Dendritic cell treated with granulocyte-macrophage colony-stimulating factor and Interleukin-4, amounts not matched to agents 40 ng/mL and 50 ng/mL, for 4 days (primary cell): Measurements from ENCODE around the gene GAGE1.
"Not testable (repeated sequence)": the region's sequence is repeated elsewhere in the genome, so short reads cannot be mapped to it uniquely, and the experiment has no call there.

Experiments used
- H3K27ac Mint-ChIP-seq: one replicate; pipeline ENCODE4 v1.8.0; 2022; ENCODE audit warnings: mild to moderate bottlenecking, mixed read lengths
- H3K27me3 Mint-ChIP-seq: one replicate; pipeline ENCODE4 v1.8.0; 2022; ENCODE audit warnings: mild to moderate bottlenecking, mixed read lengths
- H3K36me3 Mint-ChIP-seq: one replicate; pipeline ENCODE4 v1.8.0; 2022; ENCODE audit warnings: low read depth, mixed read lengths
- H3K4me1 Mint-ChIP-seq: one replicate; pipeline ENCODE4 v1.8.0; 2022; ENCODE audit warnings: low read depth, mixed read lengths
- H3K4me3 Mint-ChIP-seq: one replicate; pipeline ENCODE4 v1.8.0; 2022; ENCODE audit warnings: mild to moderate bottlenecking, moderate library complexity, mixed read lengths
- H3K9me3 Mint-ChIP-seq: one replicate; pipeline ENCODE4 v1.8.0; 2022; ENCODE audit warnings: mixed read lengths
- intact Hi-C: fragments of 100-400 bp; cut with micrococcal nuclease; formaldehyde crosslinking; loops from one replicate; pipeline ENCODE4 v1.15.0; 2022

Gene GAGE1, protein sequence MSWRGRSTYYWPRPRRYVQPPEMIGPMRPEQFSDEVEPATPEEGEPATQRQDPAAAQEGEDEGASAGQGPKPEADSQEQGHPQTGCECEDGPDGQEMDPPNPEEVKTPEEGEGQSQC

GRCh38 chrX:49598720-49599119 is at the start of gene GAGE1:
Gene GAGE1 (plus strand): TSS chrX:49599020. CDS start chrX:49600175, 1,155 bp downstream.
- H3K4me3 Mint-ChIP-seq, H3K27me3 Mint-ChIP-seq: not testable (repeated sequence)

GRCh38 chrX:49550989-49551388 is 47.8 kb upstream of the GAGE1 start, which contains the start of gene GAGE12E:
Gene GAGE12E (plus strand): TSS chrX:49551289. CDS start chrX:49552444, 1,155 bp downstream.
- intact Hi-C loops, H3K27ac Mint-ChIP-seq, H3K4me3 Mint-ChIP-seq, H3K9me3 Mint-ChIP-seq, H3K27me3 Mint-ChIP-seq, H3K36me3 Mint-ChIP-seq, H3K4me1 Mint-ChIP-seq: not testable (repeated sequence)

More at GRCh38 chrX:49598720-49599119, at the start of gene GAGE1:
- intact Hi-C loops, H3K4me1 Mint-ChIP-seq, H3K36me3 Mint-ChIP-seq, H3K27ac Mint-ChIP-seq, H3K9me3 Mint-ChIP-seq: not testable (repeated sequence)

DNA sequence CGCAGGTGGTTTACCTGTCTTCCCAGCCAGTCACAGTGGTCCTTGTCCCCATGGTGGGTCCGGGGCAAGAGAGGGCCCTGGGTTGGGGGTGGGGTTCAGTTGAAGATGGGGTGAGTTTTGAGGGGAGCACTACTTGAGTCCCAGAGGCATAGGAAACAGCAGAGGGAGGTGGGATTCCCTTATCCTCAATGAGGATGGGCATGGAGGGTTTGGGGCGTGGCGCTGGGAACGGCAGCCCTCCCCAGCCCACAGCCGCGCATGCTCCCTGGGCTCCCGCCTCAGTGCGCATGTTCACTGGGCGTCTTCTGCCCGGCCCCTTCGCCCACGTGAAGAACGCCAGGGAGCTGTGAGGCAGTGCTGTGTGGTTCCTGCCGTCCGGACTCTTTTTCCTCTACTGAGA is 38.3 kb upstream of the GAGE1 start, which contains the start of gene GAGE12F:
GAGE12F (plus strand) TSS at position 301 of the 400 bp plus-strand sequence. CDS start 1,155 bp downstream, outside the sequence.
- H3K27ac Mint-ChIP-seq, H3K4me3 Mint-ChIP-seq, H3K9me3 Mint-ChIP-seq, H3K27me3 Mint-ChIP-seq, H3K36me3 Mint-ChIP-seq, intact Hi-C loops, H3K4me1 Mint-ChIP-seq: not testable (repeated sequence)

GRCh38 chrX:49568728-49569127 is 30.1 kb upstream of the GAGE1 start:
- H3K27me3 Mint-ChIP-seq, H3K9me3 Mint-ChIP-seq, H3K36me3 Mint-ChIP-seq, H3K4me1 Mint-ChIP-seq, H3K4me3 Mint-ChIP-seq, H3K27ac Mint-ChIP-seq, intact Hi-C loops: not testable (repeated sequence)

GRCh38 chrX:49569152-49569551 is 29.7 kb upstream of the GAGE1 start:
- H3K36me3 Mint-ChIP-seq, intact Hi-C loops, H3K4me3 Mint-ChIP-seq, H3K27me3 Mint-ChIP-seq, H3K4me1 Mint-ChIP-seq, H3K27ac Mint-ChIP-seq, H3K9me3 Mint-ChIP-seq: not testable (repeated sequence)

GRCh38 chrX:49570100-49570499 is 28.7 kb upstream of the GAGE1 start, which contains the start of gene GAGE12G:
Gene GAGE12G (plus strand): TSS chrX:49570400. CDS start chrX:49571555, 1,155 bp downstream.
- H3K36me3 Mint-ChIP-seq, H3K4me1 Mint-ChIP-seq, H3K27ac Mint-ChIP-seq, H3K4me3 Mint-ChIP-seq, H3K27me3 Mint-ChIP-seq, H3K9me3 Mint-ChIP-seq, intact Hi-C loops: not testable (repeated sequence)

- intact Hi-C loops, H3K27ac Mint-ChIP-seq, H3K27me3 Mint-ChIP-seq, H3K4me3 Mint-ChIP-seq, H3K36me3 Mint-ChIP-seq, H3K9me3 Mint-ChIP-seq, H3K4me1 Mint-ChIP-seq: not testable (repeated sequence)
Observed at GRCh38 chrX:49579649-49580048, 19.2 kb upstream of the GAGE1 start, which contains the start of gene GAGE12H. Gene GAGE12H (plus strand): TSS chrX:49579949. CDS start chrX:49581104, 1,155 bp downstream.

DNA sequence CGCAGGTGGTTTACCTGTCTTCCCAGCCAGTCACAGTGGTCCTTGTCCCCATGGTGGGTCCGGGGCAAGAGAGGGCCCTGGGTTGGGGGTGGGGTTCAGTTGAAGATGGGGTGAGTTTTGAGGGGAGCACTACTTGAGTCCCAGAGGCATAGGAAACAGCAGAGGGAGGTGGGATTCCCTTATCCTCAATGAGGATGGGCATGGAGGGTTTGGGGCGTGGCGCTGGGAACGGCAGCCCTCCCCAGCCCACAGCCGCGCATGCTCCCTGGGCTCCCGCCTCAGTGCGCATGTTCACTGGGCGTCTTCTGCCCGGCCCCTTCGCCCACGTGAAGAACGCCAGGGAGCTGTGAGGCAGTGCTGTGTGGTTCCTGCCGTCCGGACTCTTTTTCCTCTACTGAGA is 9.6 kb upstream of the GAGE1 start, which contains the start of gene GAGE2A:
GAGE2A (plus strand) TSS at position 301 of the 400 bp plus-strand sequence. CDS start 1,155 bp downstream, outside the sequence.
- intact Hi-C loops, H3K36me3 Mint-ChIP-seq, H3K9me3 Mint-ChIP-seq, H3K4me1 Mint-ChIP-seq, H3K27me3 Mint-ChIP-seq, H3K27ac Mint-ChIP-seq, H3K4me3 Mint-ChIP-seq: not testable (repeated sequence)

DNA sequence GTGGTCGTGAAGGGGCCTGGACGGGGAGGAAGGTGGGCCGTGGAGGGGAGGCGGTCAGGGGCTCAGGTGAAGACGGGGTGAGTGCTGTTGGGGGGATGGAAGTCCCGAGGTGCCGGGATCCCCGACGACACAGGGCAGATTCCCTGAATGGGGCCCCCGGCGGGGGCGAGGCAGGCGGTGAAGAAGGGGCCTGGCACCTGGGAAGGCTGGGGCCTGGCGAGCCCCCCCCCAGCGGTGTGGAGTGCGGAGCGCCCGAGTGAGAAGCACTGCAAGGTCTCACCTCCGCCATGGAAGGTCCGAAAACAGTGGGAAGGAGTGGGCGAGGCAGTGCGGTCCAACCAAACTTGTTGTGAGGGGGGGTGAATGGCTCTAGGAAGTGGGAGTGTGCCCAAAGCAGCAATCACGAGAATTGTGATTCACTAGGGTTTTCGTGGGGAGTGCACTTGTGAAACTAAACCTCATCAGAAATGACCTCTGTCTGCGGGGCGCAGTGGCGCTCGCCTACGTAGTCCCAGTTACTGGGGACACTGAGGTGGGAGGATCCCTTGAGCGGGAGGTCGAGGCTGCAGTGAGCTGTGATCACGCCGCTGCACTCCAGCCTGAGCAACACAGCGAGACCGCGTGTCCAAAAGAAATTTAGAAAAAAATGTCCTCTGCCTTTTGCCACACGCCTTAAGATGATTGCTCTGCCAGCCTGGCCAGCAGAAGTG is 8.9 kb upstream of the GAGE1 start:
- H3K27ac Mint-ChIP-seq, H3K4me3 Mint-ChIP-seq, H3K27me3 Mint-ChIP-seq, H3K4me1 Mint-ChIP-seq, intact Hi-C loops, H3K9me3 Mint-ChIP-seq, H3K36me3 Mint-ChIP-seq: not testable (repeated sequence)

GRCh38 chrX:49590488-49590887 is 8.3 kb upstream of the GAGE1 start:
- H3K4me3 Mint-ChIP-seq, H3K27me3 Mint-ChIP-seq, H3K36me3 Mint-ChIP-seq, intact Hi-C loops, H3K9me3 Mint-ChIP-seq, H3K27ac Mint-ChIP-seq, H3K4me1 Mint-ChIP-seq: not testable (repeated sequence)

- intact Hi-C loops, result no loop called here
- Mint-ChIP-seq H3K36me3 (no peaks in the 10 kb centered on the region), H3K9me3 (no peaks in the 10 kb centered on the region), H3K27me3 (peaks cover 4% of the 10 kb centered on the region), H3K4me1 (no peaks in the 10 kb centered on the region), H3K27ac (no peak overlapping the region), H3K4me3 (no peak overlapping the region)
Observed at GRCh38 chrX:49610718-49611310, 12.0 kb downstream of the GAGE1 start.

DNA sequence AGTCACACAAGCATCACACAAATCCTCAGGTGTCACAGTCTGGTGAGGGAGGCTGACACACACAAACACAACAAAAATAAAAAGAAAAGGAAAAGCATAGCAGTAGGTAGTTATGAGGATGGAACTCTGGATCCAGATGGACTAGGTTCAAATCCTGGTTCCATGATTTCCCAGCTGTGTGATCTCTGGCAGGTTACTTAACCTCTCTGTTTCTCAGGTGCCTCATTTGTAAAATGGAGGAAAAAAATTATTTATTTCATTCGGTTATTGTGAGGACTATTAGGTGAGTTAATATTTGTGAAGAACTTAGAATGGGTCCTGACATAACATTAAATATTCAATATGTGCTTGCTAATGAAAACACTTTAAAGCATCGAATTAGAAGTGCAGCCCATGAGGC is 19.8 kb downstream of the GAGE1 start:
- H3K9me3 Mint-ChIP-seq, result no peaks in the 10 kb centered on the region
- no peak overlapping the region for H3K27ac Mint-ChIP-seq
- H3K4me3 Mint-ChIP-seq, result no peak overlapping the region
- H3K36me3 Mint-ChIP-seq, result no peaks in the 10 kb centered on the region
- H3K27me3 Mint-ChIP-seq, result no peaks in the 10 kb centered on the region
- intact Hi-C loops, result no loop called here
- H3K4me1 Mint-ChIP-seq, result no peaks in the 10 kb centered on the region

- peak overlapping the region; percentile 6 for H3K4me3 Mint-ChIP-seq
- H3K36me3 Mint-ChIP-seq, result no peaks in the 10 kb centered on the region
- peaks cover 15% of the 10 kb centered on the region for H3K9me3 Mint-ChIP-seq
- H3K27ac Mint-ChIP-seq, result no peak overlapping the region
- intact Hi-C loops, result no loop called here
- H3K27me3 Mint-ChIP-seq, result no peaks in the 10 kb centered on the region
- no peaks in the 10 kb centered on the region for H3K4me1 Mint-ChIP-seq
Observed at GRCh38 chrX:49627086-49627777, 28.4 kb downstream of the GAGE1 start.
